ENCODE results near the gene LRBA. TPM values are rescaled to one million over a fixed set of nuclear protein-coding genes. Genes with fewer than 3 reads are reported as not detected.

Gene LRBA
- total RNA-seq, 6 experiments from 2014 or later: 13.6 to 17.6 (median 15.0) TPM

GRCh38 chr4:150939530-150939929, 75.6 kb downstream of the LRBA start:
- Mint-ChIP-seq H3K4me1 (ENCODE audit: low read depth) (no peaks in the 10 kb centered on the region), H3K27ac (no peak overlapping the region), H3K9me3 (no peaks in the 10 kb centered on the region), H3K36me3 (ENCODE audit: low read depth) (no peaks in the 10 kb centered on the region), H3K4me3 (no peak overlapping the region), H3K27me3 (ENCODE audit: insufficient read depth) (no peaks in the 10 kb centered on the region)
- TF ChIP-seq CTCF (IDR thresholded peaks at IDR 0.05): no peak
- no peak for DNase-seq

GRCh38 chr4:150938873-150939499, 76.1 kb downstream of the LRBA start:
- Mint-ChIP-seq H3K27ac (no peak overlapping the region), H3K9me3 (no peaks in the 10 kb centered on the region), H3K27me3 (ENCODE audit: insufficient read depth) (no peaks in the 10 kb centered on the region), H3K36me3 (ENCODE audit: low read depth) (no peaks in the 10 kb centered on the region), H3K4me3 (no peak overlapping the region), H3K4me1 (ENCODE audit: low read depth) (no peaks in the 10 kb centered on the region)
- no peak for TF ChIP-seq CTCF (IDR thresholded peaks at IDR 0.05)
- no peak for DNase-seq

- H3K27ac Mint-ChIP-seq: no peak overlapping the region
- no peak for DNase-seq
- no peaks in the 10 kb centered on the region for H3K36me3 Mint-ChIP-seq (ENCODE audit: low read depth)
- TF ChIP-seq CTCF (IDR thresholded peaks at IDR 0.05): no peak
- no peak overlapping the region for H3K4me3 Mint-ChIP-seq
- no peaks in the 10 kb centered on the region for H3K27me3 Mint-ChIP-seq (ENCODE audit: insufficient read depth)
- no peaks in the 10 kb centered on the region for H3K9me3 Mint-ChIP-seq
- H3K4me1 Mint-ChIP-seq (ENCODE audit: low read depth): no peaks in the 10 kb centered on the region
Observed at GRCh38 chr4:150938417-150938816, 76.7 kb downstream of the LRBA start.

- DNase-seq: no peak
- no peak overlapping the region for H3K4me3 Mint-ChIP-seq
Observed at GRCh38 chr4:150934022-150934421, 81.1 kb downstream of the LRBA start.

GRCh38 chr4:150931796-150932195, 83.3 kb downstream of the LRBA start:
- Mint-ChIP-seq H3K27ac (no peak overlapping the region), H3K27me3 (ENCODE audit: insufficient read depth) (no peaks in the 10 kb centered on the region; the same call in none of the 2 replicates), H3K36me3 (ENCODE audit: low read depth) (no peaks in the 10 kb centered on the region), H3K4me3 (no peak overlapping the region), H3K9me3 (no peaks in the 10 kb centered on the region), H3K4me1 (ENCODE audit: low read depth) (no peaks in the 10 kb centered on the region)
- no peak for TF ChIP-seq CTCF (IDR thresholded peaks at IDR 0.05)
- DNase-seq: no peak

More at GRCh38 chr4:150934022-150934421, 81.1 kb downstream of the LRBA start:
- Mint-ChIP-seq H3K27me3 (ENCODE audit: insufficient read depth) (no peaks in the 10 kb centered on the region; the same call in none of the 2 replicates), H3K36me3 (ENCODE audit: low read depth) (no peaks in the 10 kb centered on the region), H3K9me3 (no peaks in the 10 kb centered on the region), H3K4me1 (ENCODE audit: low read depth) (no peaks in the 10 kb centered on the region), H3K27ac (no peak overlapping the region)
- no peak for TF ChIP-seq CTCF (IDR thresholded peaks at IDR 0.05)

All from HFFc6 (cell line).